Caco-2 (cell line): Measurements from ENCODE around the gene DCST1. TPM values are rescaled to one million over a fixed set of nuclear protein-coding genes. Genes with fewer than 3 reads are reported as not detected.

Experiments
- BruUV-seq: library from RNA; stranded (reverse); fragments of 400-500 nt; replicated peaks from 2 replicates; lab custom pipeline; 2021; lab: Mats Ljungman, UMichigan
- CTCF ChIA-PET: fragments of 300-600 bp; sonication (Branson Sonifier 250); formaldehyde crosslinking; loops from one replicate; lab custom pipeline; 2022; ENCODE audit warnings: antibody characterized with exemption; lab: Charles Lee
- POLR2A ChIA-PET: fragments of 300-600 bp; sonication (Branson Sonifier 250); formaldehyde crosslinking; loops from one replicate; lab custom pipeline; 2022; ENCODE audit warnings: antibody characterized with exemption; lab: Charles Lee
- DNase-seq, 2 experiments: peaks; one replicate each; pipeline versions ENCODE4 v3.0.0 to v3.0.0-alpha.2; 2020 to 2022
- H3K27me3 ChIP-seq: replicated peaks from 2 replicates; pipeline ENCODE4 v1.6.0; 2011; ENCODE audit warnings: low read length; ENCODE audit not compliant: control insufficient read depth, insufficient read depth
- H3K36me3 ChIP-seq: 2 replicates; pipeline ENCODE4 v1.5.1; 2011; ENCODE audit warnings: low read length; ENCODE audit not compliant: control insufficient read depth, insufficient read depth
- H3K4me1 ChIP-seq: fragments of 250-450 bp; sonication (Bioruptor Pico); 2 replicates; pipeline ENCODE4 v1.5.1; 2020; ENCODE audit warnings: mild to moderate bottlenecking
- H3K4me3 ChIP-seq: 2 replicates; pipeline ENCODE4 v1.5.1; 2011; ENCODE audit warnings: low read depth, mild to moderate bottlenecking, control low read depth, low read length
- H3K9me3 ChIP-seq: fragments of 250-450 bp; sonication (Bioruptor Pico); 2 replicates; pipeline ENCODE4 v1.5.1; 2020; ENCODE audit warnings: mild to moderate bottlenecking, moderate library complexity
- H3K27ac Mint-ChIP-seq: one replicate; pipeline ENCODE4 v1.8.0; 2022; ENCODE audit warnings: mixed read lengths; ENCODE audit not compliant: unreplicated experiment
- H3K27me3 Mint-ChIP-seq: one replicate; pipeline ENCODE4 v1.8.0; 2022; ENCODE audit warnings: mixed read lengths; ENCODE audit not compliant: insufficient read depth, unreplicated experiment
- H3K36me3 Mint-ChIP-seq: one replicate; pipeline ENCODE4 v1.8.0; 2022; ENCODE audit warnings: mild to moderate bottlenecking, mixed read lengths; ENCODE audit not compliant: insufficient read depth, unreplicated experiment
- H3K4me1 Mint-ChIP-seq: one replicate; pipeline ENCODE4 v1.8.0; 2022; ENCODE audit warnings: low read depth, mixed read lengths; ENCODE audit not compliant: unreplicated experiment
- H3K4me3 Mint-ChIP-seq: one replicate; pipeline ENCODE4 v1.8.0; 2022; ENCODE audit warnings: mild to moderate bottlenecking, moderate library complexity, mixed read lengths; ENCODE audit not compliant: unreplicated experiment
- H3K9me3 Mint-ChIP-seq: one replicate; pipeline ENCODE4 v1.8.0; 2022; ENCODE audit warnings: mixed read lengths; ENCODE audit not compliant: unreplicated experiment
- intact Hi-C: fragments of 100-400 bp; cut with micrococcal nuclease; formaldehyde crosslinking; loops from one replicate; pipeline ENCODE4 v1.10.0; 2022; ENCODE audit not compliant: unreplicated experiment
- total RNA-seq: library from RNA; stranded (reverse); gene quantifications from 2 replicates; pipeline ENCODE4 v1.2.3, GENCODE V29; 2022
- TF ChIP-seq, protein P1 (sequence below), 2 experiments: fragments of 200-600 bp in 1 of 2; IDR thresholded peaks; 1 replicate in 1 of 2; 2 replicates in 1 of 2; pipeline versions ENCODE4 v1.5.1 to v1.8.0; 2011 to 2022; ENCODE audit warnings: antibody characterized with exemption in 1 of 2, control low read depth in 1 of 2, inconsistent platforms in 1 of 2, low read depth in 1 of 2, low read length in 1 of 2, mild to moderate bottlenecking in 1 of 2, moderate library complexity in 1 of 2; ENCODE audit not compliant: insufficient read depth in 1 of 2, severe bottlenecking in 1 of 2, unreplicated experiment in 1 of 2

DCST1 gene
- total RNA-seq, 1 experiment from 2014 or later = not detected

DNA sequence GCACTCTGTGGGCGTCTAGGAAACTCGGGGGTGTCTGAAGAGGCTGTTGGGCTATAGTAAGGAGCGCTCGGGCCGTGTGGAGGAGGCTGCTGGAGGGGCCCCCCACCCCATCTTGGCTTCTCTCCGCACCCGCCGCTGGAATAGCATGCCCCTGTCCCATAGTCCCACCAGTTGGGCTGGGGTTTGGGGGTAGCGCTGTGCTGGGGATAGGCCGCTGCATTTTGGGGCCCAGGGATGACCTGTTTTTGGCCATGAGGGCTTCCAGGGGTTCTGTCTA, 45.5 kb downstream of the DCST1 start:
- Mint-ChIP-seq H3K4me1 (peaks cover 24% of the 10 kb centered on the region), H3K27me3 (peaks cover 17% of the 10 kb centered on the region), H3K4me3 (peak overlapping the region; percentile 77), H3K36me3 (peaks cover 6% of the 10 kb centered on the region), H3K27ac (no peak overlapping the region), H3K9me3 (no peaks in the 10 kb centered on the region)
- H3K27me3 ChIP-seq = peaks cover 5% of the 10 kb centered on the region; the same call in 1 of the 2 replicates
- H3K4me1 ChIP-seq = peaks cover 35% of the 10 kb centered on the region
- BruUV-seq = no TSS peak
- intact Hi-C loops = no loop called here
- no peaks in the 10 kb centered on the region for H3K9me3 ChIP-seq
- ChIA-PET POLR2A (interaction anchor here (1.2 kb wide), 1 partner anchor 15 kb away, joined by 6 read pairs; the partner anchor contains the start of gene EFNA4), CTCF (interaction anchor here (0.6 to 1.2 kb wide), 8 partner anchors 11 to 545 kb away, joined by 3 to 11 read pairs (median 4); no protein-coding TSS in a partner anchor)
- no peak for DNase-seq
- peak overlapping the region; percentile 50 for H3K4me3 ChIP-seq
- TF ChIP-seq, protein P1, sequence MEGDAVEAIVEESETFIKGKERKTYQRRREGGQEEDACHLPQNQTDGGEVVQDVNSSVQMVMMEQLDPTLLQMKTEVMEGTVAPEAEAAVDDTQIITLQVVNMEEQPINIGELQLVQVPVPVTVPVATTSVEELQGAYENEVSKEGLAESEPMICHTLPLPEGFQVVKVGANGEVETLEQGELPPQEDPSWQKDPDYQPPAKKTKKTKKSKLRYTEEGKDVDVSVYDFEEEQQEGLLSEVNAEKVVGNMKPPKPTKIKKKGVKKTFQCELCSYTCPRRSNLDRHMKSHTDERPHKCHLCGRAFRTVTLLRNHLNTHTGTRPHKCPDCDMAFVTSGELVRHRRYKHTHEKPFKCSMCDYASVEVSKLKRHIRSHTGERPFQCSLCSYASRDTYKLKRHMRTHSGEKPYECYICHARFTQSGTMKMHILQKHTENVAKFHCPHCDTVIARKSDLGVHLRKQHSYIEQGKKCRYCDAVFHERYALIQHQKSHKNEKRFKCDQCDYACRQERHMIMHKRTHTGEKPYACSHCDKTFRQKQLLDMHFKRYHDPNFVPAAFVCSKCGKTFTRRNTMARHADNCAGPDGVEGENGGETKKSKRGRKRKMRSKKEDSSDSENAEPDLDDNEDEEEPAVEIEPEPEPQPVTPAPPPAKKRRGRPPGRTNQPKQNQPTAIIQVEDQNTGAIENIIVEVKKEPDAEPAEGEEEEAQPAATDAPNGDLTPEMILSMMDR (IDR thresholded peaks at IDR 0.05; ENCODE audit: insufficient read depth in 1 of 2, low read depth in 1 of 2, low read length in 1 of 2, severe bottlenecking in 1 of 2, unreplicated experiment in 1 of 2) = no peak
- no peaks in the 10 kb centered on the region for H3K36me3 ChIP-seq

DNA sequence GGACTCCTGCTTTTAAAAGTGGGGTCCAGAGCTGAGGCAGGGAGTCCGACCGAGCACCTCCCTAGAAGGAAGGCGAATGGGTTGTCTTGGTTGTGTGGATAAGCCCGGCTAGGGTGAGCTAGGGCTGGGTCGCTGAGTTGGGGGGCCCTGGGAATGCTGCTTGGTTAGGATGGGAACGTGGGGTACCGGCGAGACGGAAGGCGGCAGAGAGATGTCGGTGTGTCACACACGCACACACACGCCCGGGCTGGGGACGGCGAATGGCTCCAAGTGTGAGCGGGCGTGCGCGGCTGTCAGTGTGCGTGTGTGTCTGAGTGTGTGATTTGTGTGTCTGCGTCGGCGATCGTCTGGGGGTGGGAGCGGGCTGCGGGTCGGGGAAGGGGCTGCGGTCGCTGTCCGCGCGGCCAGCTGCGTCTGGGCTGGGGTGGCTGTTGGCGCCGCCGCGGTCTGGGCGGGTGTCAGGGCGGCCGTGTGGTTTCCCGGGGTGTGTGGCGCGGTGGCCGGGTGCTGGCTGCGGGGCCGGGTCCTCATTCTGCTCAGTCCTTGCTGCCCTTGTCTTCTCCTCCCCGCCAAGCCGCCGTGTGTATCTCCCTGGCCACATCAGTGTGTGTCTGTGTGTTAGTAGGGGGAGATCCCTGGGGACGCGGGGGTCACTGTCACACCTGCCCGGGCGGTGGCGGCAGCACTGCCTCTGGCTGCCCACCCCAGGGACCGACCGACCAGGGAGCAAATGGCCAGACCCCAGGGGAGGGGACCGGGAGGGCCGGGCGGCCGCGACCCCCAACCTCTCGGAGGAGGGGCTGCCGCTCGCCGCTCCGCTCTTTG, 46.1 kb downstream of the DCST1 start:
- no peaks in the 10 kb centered on the region for H3K9me3 ChIP-seq
- peaks cover 24% of the 10 kb centered on the region for H3K4me1 Mint-ChIP-seq
- DNase-seq = no peak
- peak overlapping the region; percentile 50 for H3K4me3 ChIP-seq
- intact Hi-C loops = loop anchor here (5.0 to 10.0 kb wide), 3 partner anchors 77 to 415 kb away; partner anchors contain the start of genes KCNN3 and ZBTB7B
- peaks cover 17% of the 10 kb centered on the region for H3K27me3 Mint-ChIP-seq
- H3K4me3 Mint-ChIP-seq = peak overlapping the region; percentile 77
- TF ChIP-seq, protein P1 (IDR thresholded peaks at IDR 0.05; ENCODE audit: insufficient read depth in 1 of 2, low read depth in 1 of 2, low read length in 1 of 2, severe bottlenecking in 1 of 2, unreplicated experiment in 1 of 2) = no peak
- POLR2A ChIA-PET = no interaction called here
- H3K36me3 Mint-ChIP-seq = peaks cover 9% of the 10 kb centered on the region
- no TSS peak for BruUV-seq
- H3K27me3 ChIP-seq = peaks cover 5% of the 10 kb centered on the region; the same call in 1 of the 2 replicates
- CTCF ChIA-PET = interaction anchor here (0.8 to 1.9 kb wide), 4 partner anchors 12 to 93 kb away, joined by 3 to 8 read pairs (median 5); partner anchors contain the start of gene KRTCAP2
- H3K27ac Mint-ChIP-seq = no peak overlapping the region
- no peaks in the 10 kb centered on the region for H3K36me3 ChIP-seq
- H3K4me1 ChIP-seq = peaks cover 38% of the 10 kb centered on the region
- no peaks in the 10 kb centered on the region for H3K9me3 Mint-ChIP-seq

DNA sequence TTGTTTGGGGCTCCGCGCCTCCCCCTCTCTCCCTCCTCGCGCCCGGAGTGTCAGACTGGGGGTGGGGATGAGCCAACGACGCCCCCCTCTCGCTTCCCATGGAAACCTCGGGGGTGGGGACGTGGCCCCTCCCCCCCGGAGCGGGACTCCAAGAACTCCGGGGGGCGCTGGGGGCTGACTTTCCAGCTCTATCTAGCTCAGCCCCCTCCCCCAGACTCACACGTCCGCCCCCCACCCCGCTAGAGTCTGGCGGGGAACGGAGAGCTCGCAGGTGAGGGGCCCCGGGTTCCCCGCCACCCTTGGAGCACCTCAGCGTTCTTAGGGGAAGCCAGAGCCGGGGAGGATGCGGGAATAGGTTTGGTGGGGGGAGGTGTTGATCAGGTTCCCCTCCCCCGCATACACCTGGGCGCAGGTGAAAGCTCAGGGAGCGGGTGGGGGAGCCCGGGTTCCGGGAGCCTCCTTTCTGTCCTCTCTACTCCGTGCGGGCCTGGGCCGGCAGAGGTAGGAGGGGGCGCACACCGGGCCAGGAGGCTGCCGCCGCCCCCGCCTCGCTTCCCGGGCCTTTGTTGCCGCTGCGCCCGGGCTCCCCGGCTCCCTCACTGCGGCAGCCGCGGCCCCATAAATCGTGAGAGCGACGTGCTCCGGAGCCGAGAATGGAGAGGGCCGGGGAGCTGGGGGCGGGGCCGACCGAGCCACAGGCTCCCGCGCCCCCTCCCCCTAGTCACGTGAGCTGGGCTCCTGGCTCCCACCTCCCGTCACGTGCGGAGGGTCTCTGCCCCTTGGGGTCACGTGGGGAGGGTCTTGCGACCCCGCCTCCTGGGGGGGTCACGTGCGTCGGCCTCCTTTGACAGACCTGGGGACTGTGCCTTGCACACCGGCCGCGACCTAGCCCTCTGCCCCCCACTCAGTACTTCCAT, 46.9 kb downstream of the DCST1 start:
- Mint-ChIP-seq H3K4me3 (peak overlapping the region; percentile 77), H3K27me3 (peaks cover 17% of the 10 kb centered on the region), H3K9me3 (no peaks in the 10 kb centered on the region), H3K27ac (no peak overlapping the region), H3K4me1 (peaks cover 24% of the 10 kb centered on the region), H3K36me3 (peaks cover 14% of the 10 kb centered on the region)
- ChIA-PET POLR2A (no interaction called here), CTCF (interaction anchor here (0.7 to 1.9 kb wide), 6 partner anchors 10 to 93 kb away, joined by 3 to 5 read pairs (median 4); partner anchors contain the start of gene KRTCAP2)
- intact Hi-C loops = loop anchor here (5.0 to 10.0 kb wide), 3 partner anchors 78 to 416 kb away; partner anchors contain the start of genes KCNN3 and ZBTB7B
- peaks cover 5% of the 10 kb centered on the region; the same call in 1 of the 2 replicates for H3K27me3 ChIP-seq
- TF ChIP-seq, protein P1 (IDR thresholded peaks at IDR 0.05; ENCODE audit: insufficient read depth in 1 of 2, low read depth in 1 of 2, low read length in 1 of 2, severe bottlenecking in 1 of 2, unreplicated experiment in 1 of 2) = no peak
- DNase-seq = peak; percentile 65 to 78
- no TSS peak for BruUV-seq
- peaks cover 38% of the 10 kb centered on the region for H3K4me1 ChIP-seq
- peak overlapping the region; percentile 50 for H3K4me3 ChIP-seq
- H3K36me3 ChIP-seq = no peaks in the 10 kb centered on the region
- H3K9me3 ChIP-seq = no peaks in the 10 kb centered on the region
